Kidney epithelial cell (primary cell): ENCODE measurements around the gene RHOT1. TPM values are rescaled to one million over a fixed set of nuclear protein-coding genes. Genes with fewer than 3 reads are reported as not detected.
"Not testable (repeated sequence)": the region's sequence is repeated elsewhere in the genome, so short reads cannot be mapped to it uniquely, and the experiment has no call there.

Source experiments
- DNase-seq: peaks from one replicate; pipeline ENCODE4 v3.0.0-alpha.2; 2010; ENCODE audit warnings: low read depth
- H3K27me3 ChIP-seq: 2 replicates; pipeline ENCODE4 v1.6.0; 2011; ENCODE audit warnings: low read length; ENCODE audit not compliant: control insufficient read depth, insufficient read depth
- H3K36me3 ChIP-seq: 2 replicates; pipeline ENCODE4 v1.5.1; 2011; ENCODE audit warnings: low read length; ENCODE audit not compliant: control insufficient read depth, insufficient read depth
- H3K4me3 ChIP-seq: 2 replicates; pipeline ENCODE4 v1.5.1; 2011; ENCODE audit warnings: low read depth, mild to moderate bottlenecking, control low read depth, low read length
- CTCF ChIP-seq: IDR thresholded peaks from 2 replicates; pipeline ENCODE4 v1.5.1; 2011; ENCODE audit warnings: mild to moderate bottlenecking, moderate library complexity, low read length, control low read depth, inconsistent platforms; ENCODE audit not compliant: insufficient read depth, poor library complexity, severe bottlenecking
- total RNA-seq: library from RNA; depleted of rRNA; stranded (reverse); fragments of >200 nt; gene quantifications from 2 replicates; pipeline ENCODE4 v1.2.3, GENCODE V29; 2015

The RHOT1 gene
- total RNA-seq, 1 donor from 2014 or later, result 37.2 TPM

GRCh38 chr17:32160526-32160925, 18.2 kb downstream of the RHOT1 start:
- H3K36me3 ChIP-seq, result peaks cover 1% of the 10 kb centered on the region
- H3K27me3 ChIP-seq, result no peaks in the 10 kb centered on the region
- TF ChIP-seq CTCF, result no peak
- no peak overlapping the region for H3K4me3 ChIP-seq
- no peak for DNase-seq

- Histone ChIP-seq H3K4me3 (no peak overlapping the region), H3K36me3 (peaks cover 1% of the 10 kb centered on the region), H3K27me3 (no peaks in the 10 kb centered on the region)
- no peak for DNase-seq
- TF ChIP-seq CTCF, result no peak
Measured at GRCh38 chr17:32161029-32161428, 18.7 kb downstream of the RHOT1 start.

- H3K4me3 ChIP-seq, result no peak overlapping the region
- H3K27me3 ChIP-seq, result no peaks in the 10 kb centered on the region
- peaks cover 1% of the 10 kb centered on the region for H3K36me3 ChIP-seq
- DNase-seq, result no peak
- TF ChIP-seq CTCF, result no peak
Measured at GRCh38 chr17:32161506-32162365, 19.4 kb downstream of the RHOT1 start.

GRCh38 chr17:32174889-32175288, 32.6 kb downstream of the RHOT1 start:
- no peaks in the 10 kb centered on the region for H3K36me3 ChIP-seq
- H3K4me3 ChIP-seq, result no peak overlapping the region
- no peak for DNase-seq
- no peaks in the 10 kb centered on the region for H3K27me3 ChIP-seq
- TF ChIP-seq CTCF, result no peak

- DNase-seq, H3K36me3 ChIP-seq, H3K27me3 ChIP-seq, H3K4me3 ChIP-seq: not testable (repeated sequence)
Measured at GRCh38 chr17:32178679-32179078, 36.4 kb downstream of the RHOT1 start.

GRCh38 chr17:32179103-32179502, 36.8 kb downstream of the RHOT1 start:
- H3K36me3 ChIP-seq, H3K27me3 ChIP-seq, DNase-seq, H3K4me3 ChIP-seq: not testable (repeated sequence)

- not testable (repeated sequence) for H3K27me3 ChIP-seq, H3K36me3 ChIP-seq, DNase-seq, H3K4me3 ChIP-seq
Measured at GRCh38 chr17:32179526-32179925, 37.2 kb downstream of the RHOT1 start.

- H3K27me3 ChIP-seq, H3K36me3 ChIP-seq, H3K4me3 ChIP-seq, DNase-seq: not testable (repeated sequence)
Measured at GRCh38 chr17:32180262-32180661, 38.0 kb downstream of the RHOT1 start.
